GM12874 (cell line): ENCODE measurements around the gene VENTX.

Experiments
- TF ChIP-seq, protein P1 (sequence below): IDR thresholded peaks from 2 replicates; pipeline ENCODE4 v1.5.1; 2011; ENCODE audit warnings: low read depth, mild to moderate bottlenecking, control low read depth, low read length, moderate library complexity; ENCODE audit not compliant: insufficient read depth

Gene VENTX

DNA sequence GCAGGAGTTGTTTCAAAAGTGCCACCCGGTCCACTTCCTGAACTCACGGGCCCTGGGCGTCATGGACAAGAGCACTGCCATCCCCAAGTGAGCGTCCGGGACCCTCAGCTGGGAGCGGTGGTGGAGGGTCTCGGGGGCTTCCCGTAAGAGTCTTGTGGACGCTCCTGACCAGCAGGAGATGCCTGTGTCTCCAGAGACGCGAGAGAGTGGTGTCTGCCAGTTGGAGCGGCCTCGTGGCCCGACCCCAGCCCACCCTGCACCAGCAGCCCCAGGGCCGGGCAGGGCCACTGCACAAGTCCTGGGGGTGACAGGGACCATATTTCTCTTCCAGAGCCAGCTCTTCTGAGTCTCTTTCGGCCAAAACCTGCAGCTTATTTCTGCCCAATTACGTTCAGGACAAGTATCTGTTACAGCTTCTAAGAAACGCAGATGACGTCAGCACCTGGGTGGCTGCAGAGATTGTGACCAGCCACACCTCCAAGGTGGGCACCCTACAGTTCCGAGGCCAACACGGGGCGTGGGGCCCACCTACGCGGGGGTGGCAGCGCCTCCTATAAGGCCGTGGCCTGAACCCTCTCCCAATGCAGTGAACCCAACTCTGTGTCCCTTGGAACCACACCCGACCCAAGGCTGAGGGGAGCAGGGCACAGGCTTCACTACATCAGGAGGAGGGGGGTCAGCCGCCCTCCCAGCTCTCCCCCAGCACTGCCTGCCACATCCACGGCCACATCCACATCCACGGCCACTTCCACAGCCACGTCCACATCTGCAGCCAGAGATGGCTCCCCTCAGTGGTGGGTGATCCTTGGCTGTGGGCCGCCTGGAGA lies 23.8 kb upstream of the VENTX start:
- TF ChIP-seq, protein P1, sequence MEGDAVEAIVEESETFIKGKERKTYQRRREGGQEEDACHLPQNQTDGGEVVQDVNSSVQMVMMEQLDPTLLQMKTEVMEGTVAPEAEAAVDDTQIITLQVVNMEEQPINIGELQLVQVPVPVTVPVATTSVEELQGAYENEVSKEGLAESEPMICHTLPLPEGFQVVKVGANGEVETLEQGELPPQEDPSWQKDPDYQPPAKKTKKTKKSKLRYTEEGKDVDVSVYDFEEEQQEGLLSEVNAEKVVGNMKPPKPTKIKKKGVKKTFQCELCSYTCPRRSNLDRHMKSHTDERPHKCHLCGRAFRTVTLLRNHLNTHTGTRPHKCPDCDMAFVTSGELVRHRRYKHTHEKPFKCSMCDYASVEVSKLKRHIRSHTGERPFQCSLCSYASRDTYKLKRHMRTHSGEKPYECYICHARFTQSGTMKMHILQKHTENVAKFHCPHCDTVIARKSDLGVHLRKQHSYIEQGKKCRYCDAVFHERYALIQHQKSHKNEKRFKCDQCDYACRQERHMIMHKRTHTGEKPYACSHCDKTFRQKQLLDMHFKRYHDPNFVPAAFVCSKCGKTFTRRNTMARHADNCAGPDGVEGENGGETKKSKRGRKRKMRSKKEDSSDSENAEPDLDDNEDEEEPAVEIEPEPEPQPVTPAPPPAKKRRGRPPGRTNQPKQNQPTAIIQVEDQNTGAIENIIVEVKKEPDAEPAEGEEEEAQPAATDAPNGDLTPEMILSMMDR = no peak

DNA sequence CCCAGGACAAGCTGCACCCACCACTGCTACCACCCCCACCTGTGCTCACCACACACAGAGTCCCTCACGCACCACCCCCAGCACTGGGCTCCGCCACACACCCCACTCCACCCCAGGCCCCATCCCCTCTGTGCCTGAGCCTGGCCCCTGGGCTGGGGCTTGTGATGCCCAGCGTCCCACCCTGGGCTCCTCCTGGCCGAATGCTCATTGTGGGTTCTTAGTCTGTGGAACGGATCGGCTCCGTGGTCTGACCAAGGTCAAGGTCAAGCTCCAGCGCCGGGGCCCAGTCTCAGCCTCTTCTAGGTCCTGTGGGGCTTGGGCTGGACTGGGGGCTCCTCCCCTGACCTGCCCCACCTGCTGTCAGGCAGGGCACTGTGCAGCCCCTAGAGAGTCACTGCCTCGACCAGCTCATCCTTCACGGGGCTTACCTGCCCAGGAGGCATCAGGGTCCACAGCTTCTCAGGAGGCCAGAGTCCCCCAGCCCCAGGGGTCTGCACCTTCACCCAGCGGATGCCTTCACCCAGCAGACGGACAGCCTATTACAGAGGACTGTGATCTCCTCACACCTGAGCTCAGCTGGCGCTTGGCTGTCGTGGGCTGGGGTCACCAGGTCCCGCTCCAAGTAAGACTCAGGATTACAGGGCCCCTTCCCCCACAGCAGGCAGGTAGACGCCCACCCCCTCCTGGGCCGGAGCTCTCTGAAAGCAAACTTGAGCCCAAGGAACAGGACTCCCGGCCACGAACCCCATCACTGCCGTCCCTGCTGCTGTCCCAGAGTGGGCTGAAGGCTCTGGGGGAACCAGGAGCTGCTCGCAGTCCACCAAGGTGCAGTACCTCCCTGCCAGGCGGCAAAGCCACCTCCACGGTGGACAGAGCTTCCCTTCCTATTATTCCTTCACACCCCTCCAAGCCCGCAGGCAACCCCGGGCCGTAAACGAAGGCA lies 22.9 kb upstream of the VENTX start:
- TF ChIP-seq, protein P1 = no peak

DNA sequence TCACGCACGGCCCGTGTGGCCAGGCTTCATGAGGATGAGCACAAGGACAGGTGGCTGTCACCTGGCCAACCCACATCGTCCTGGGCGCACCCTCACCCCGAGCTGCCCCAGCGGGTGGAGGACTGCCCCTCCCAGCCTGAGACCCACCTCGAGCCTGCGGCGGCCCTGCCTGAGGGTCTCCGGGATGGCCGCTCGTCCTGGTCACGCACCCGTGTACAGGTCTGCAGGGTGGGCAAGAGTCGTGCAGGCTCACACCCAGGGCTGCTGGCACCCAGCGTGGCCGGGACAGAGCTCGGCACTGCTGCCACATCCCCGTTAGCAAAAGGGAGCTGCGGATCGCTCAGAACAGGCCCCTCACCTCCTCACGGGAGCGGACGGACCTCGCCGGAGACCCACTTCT lies 22.1 kb upstream of the VENTX start:
- TF ChIP-seq, protein P1 = no peak

DNA sequence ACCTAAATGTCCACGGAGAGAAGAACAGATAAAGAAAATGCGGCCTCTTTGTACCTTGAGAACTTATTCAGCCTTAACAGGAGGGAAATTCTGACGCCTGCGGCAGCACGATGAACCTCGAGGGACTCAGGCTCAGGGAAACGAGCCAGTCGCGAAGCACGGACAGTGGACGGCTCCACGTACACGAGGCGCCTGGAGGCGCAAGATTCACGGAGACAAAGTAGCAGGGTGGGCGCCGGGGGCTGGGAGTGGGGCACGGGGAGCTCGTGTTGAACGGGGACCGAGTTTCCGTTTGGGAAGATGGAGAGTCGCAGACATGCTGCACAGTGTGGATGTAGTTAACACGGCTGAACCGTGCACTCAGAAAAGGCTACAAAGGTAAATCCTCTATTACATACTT lies 20.9 kb upstream of the VENTX start:
- TF ChIP-seq, protein P1 = no peak

DNA sequence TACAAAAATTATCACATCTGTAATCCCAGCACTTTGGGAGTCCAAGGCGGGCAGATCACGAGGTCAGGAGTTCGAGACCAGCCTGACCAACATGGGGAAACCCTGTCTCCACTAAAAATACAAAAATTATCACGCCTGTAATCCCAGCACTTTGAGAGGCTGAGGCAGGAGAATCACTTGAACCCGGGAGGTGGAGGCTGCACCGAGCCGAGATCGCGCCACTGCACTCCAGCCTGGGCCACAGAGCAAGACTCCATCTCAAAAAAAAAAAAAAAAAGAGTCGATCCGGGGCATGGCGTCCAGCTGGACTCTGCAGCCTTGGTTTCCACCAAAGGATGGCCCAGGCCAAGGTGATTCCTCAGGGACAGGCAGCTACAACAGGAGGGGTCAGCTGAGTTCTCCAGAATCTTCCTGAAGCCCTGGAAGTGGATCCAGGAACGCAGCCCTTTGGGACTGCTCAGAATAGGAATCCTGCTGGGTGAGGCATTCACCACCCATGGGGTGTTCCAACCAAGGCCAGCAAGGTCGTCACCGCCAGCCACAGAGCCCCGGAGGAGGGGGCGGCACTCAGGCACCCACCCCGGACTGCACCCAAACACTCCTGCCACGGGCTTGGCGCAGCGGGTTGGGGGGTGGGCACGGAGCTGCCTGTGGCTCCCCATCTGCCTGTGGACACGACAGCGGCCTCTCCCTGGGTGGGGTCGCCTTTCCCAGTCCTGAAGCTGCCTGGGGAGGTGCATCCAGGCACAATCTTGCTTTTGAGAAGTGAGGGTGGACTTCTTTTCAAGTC lies 19.7 kb upstream of the VENTX start:
- TF ChIP-seq, protein P1 = no peak

DNA sequence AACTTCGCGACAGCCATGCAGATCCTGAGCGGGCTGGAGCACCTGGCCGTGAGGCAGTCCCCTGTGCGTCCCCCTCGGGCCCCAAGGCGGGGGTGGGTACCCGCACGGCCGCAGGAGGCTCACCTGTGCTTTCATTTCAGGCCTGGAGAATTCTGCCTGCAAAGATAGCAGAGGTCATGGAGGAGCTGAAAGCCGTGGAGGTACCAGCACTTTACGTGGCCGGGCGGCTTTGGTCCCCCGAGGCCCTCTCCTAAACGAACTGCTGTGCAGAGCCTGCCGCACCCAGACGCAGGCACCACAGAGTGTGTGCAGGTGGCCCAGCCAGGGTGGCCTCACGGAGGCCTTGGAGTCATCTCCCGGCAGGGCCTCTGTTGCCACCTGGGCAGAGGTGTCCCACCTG lies 18.8 kb upstream of the VENTX start:
- TF ChIP-seq, protein P1 = no peak
